ENCODE results near the gene ZMAT5. TPM values are rescaled to one million over a fixed set of nuclear protein-coding genes. Genes with fewer than 3 reads are reported as not detected.

The ZMAT5 gene
- total and polyA plus RNA-seq, 2 of the 13 experiments (the other 11 are each of a cell fraction or from before 2014, with no cell fraction given) = 20.7 to 27.8 TPM

GRCh38 chr22:29780220-29780619 lies 13.4 kb upstream of the ZMAT5 start (continued):
- no peak for TF ChIP-seq HMGXB3 (CRISPR knock-in tag; IDR thresholded peaks at IDR 0.05; ENCODE audit: borderline replicate concordance)
- TF ChIP-seq GABPB1 (CRISPR knock-in tag; IDR thresholded peaks at IDR 0.05) = no peak
- no peak for TF ChIP-seq ARHGAP35 (CRISPR knock-in tag; IDR thresholded peaks at IDR 0.05; ENCODE audit: borderline replicate concordance)
- no peak for TF ChIP-seq HHEX (CRISPR knock-in tag; IDR thresholded peaks at IDR 0.05)

DNA sequence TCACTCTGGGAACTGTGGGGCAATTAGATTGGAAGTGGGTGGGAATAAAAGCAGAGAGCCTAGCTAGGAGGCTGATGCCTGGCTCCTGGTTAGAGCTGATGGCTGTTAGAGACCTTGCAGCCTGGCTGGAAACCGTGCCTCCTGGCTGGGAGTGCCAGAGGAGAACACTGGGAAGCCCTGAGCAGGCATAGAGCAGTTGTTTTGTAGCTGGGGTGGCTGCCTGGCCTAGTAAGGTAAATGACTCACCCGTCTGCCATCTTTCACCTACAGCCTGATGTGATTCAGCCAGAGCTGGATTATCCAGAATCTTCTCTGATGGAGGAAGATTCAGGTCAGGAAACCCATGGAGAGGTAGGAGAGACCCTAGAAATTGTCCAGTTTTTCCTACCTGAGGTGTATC lies 6.4 kb upstream of the ZMAT5 start:
- Histone ChIP-seq H3K4me2 (ENCODE audit: low read depth, low read length) (no peak overlapping the region), H3K79me2 (ENCODE audit: insufficient read depth, low read length) (peaks cover 6% of the 10 kb centered on the region), H3K9ac (ENCODE audit: insufficient read depth, low read depth, low read length) (no peak overlapping the region), H2AFZ (ENCODE audit: low read length) (no peak overlapping the region), H3K27ac (ENCODE audit: extremely low read length, insufficient read depth, low read length) (no peak overlapping the region), H3K4me3 (replicated peaks in 1 of 3; ENCODE audit: insufficient read depth in 1 of 3, low read depth in 2 of 3, low read length in 3 of 3) (no peak overlapping the region), H3K27me3 (ENCODE audit: control insufficient read depth in 1 of 2, insufficient read depth in 2 of 2, low read length in 2 of 2) (no peaks in the 10 kb centered on the region; a peak in 1 of 5 replicates), H3K4me1 (ENCODE audit: insufficient read depth, low read length) (peaks cover 57% of the 10 kb centered on the region), H3K36me3 (replicated peaks in 1 of 2; ENCODE audit: control insufficient read depth in 1 of 2, insufficient read depth in 2 of 2, low read length in 2 of 2) (no peaks in the 10 kb centered on the region; a peak in 1 of 5 replicates), H3K9me3 (ENCODE audit: low read length) (no peaks in the 10 kb centered on the region), H4K20me1 (ENCODE audit: insufficient read depth, low read length) (no peaks in the 10 kb centered on the region)
- no peak for DNase-seq (ENCODE audit: low spot score)
- in situ Hi-C loops (cut with HindIII; ENCODE audit: extremely low pct_ligation_motif_present, low pct_unique_long_range_greater_than_20kb) = no loop called here
- intact Hi-C loops (cut with micrococcal nuclease; ENCODE audit: unreplicated experiment) = no loop called here
- ChIA-PET POLR2A (no interaction called here), CTCF (ENCODE audit: low intra/inter-chr PET ratio, low total read pairs) (no interaction called here)
- FAIRE-seq = no peak
- peak; percentile 12; the same call in 1 of the 3 replicates for ATAC-seq
- BruUV-seq (replicated peaks) = no TSS peak
- WGBS (ENCODE audit: low lambda C conversion rate) = no CpG with 5 or more reads among the region's 2 CpGs
- TF ChIP-seq FOSL2 (CRISPR knock-in tag; IDR thresholded peaks at IDR 0.05) (peak; percentile 48; the same call in 1 of the 2 replicates), PATZ1 (CRISPR knock-in tag; IDR thresholded peaks at IDR 0.05) (no peak)
